GM21390 (cell line): ENCODE data around the gene CHIC1.
"Not testable (repeated sequence)": the region's sequence is repeated elsewhere in the genome, so short reads cannot be mapped to it uniquely, and the experiment has no call there.

Experiments used
- ATAC-seq: cut with Tn5 transposase; IDR thresholded peaks from one replicate; pipeline ENCODE4 v1.9.1; 2021; ENCODE audit not compliant: unreplicated experiment

The CHIC1 gene

GRCh38 chrX:73562984-73563737 is at the start of gene CHIC1:
CHIC1 (plus strand) TSS chrX:73563197; CDS start chrX:73563285, 88 bp downstream.
- peak; percentile 53 for ATAC-seq

- not testable (repeated sequence) for ATAC-seq
Measured at GRCh38 chrX:73522823-73523222, 40.2 kb upstream of the CHIC1 start.

- ATAC-seq, result no peak
Measured at GRCh38 chrX:73524906-73525305, 38.1 kb upstream of the CHIC1 start.

GRCh38 chrX:73525928-73526690 is 36.9 kb upstream of the CHIC1 start:
- ATAC-seq, result no peak

GRCh38 chrX:73531655-73532054 is 31.3 kb upstream of the CHIC1 start:
- not testable (repeated sequence) for ATAC-seq

GRCh38 chrX:73556159-73556558 is 6.8 kb upstream of the CHIC1 start:
- ATAC-seq, result no peak

GRCh38 chrX:73561801-73562200 is 1.2 kb upstream of the CHIC1 start:
- ATAC-seq, result no peak

GRCh38 chrX:73562458-73562857 is 539 bp upstream of the CHIC1 start:
- ATAC-seq, result peak; percentile 15

- peak; percentile 33 for ATAC-seq
Measured at GRCh38 chrX:73563738-73564068, 706 bp downstream of the CHIC1 start.

- ATAC-seq, result no peak
Measured at GRCh38 chrX:73577361-73577760, 14.4 kb downstream of the CHIC1 start.

- no peak for ATAC-seq
Measured at GRCh38 chrX:73581002-73581628, 18.1 kb downstream of the CHIC1 start.

GRCh38 chrX:73597758-73598157 is 34.8 kb downstream of the CHIC1 start:
- ATAC-seq, result not testable (repeated sequence)

- no peak for ATAC-seq
Measured at GRCh38 chrX:73615022-73615421, 52.0 kb downstream of the CHIC1 start.

GRCh38 chrX:73641669-73642068 is 78.7 kb downstream of the CHIC1 start:
- ATAC-seq, result not testable (repeated sequence)

- peak; percentile 39 for ATAC-seq
Measured at GRCh38 chrX:73647212-73647611, 84.2 kb downstream of the CHIC1 start.

GRCh38 chrX:73647632-73648322 is 84.8 kb downstream of the CHIC1 start:
- peak; percentile 65 for ATAC-seq

GRCh38 chrX:73661322-73661721 is 98.3 kb downstream of the CHIC1 start:
- ATAC-seq, result not testable (repeated sequence)

GRCh38 chrX:73668779-73669178 is 105.8 kb downstream of the CHIC1 start:
- no peak for ATAC-seq

GRCh38 chrX:73681408-73681807 is 118.4 kb downstream of the CHIC1 start:
- no peak for ATAC-seq

- no peak for ATAC-seq
Measured at GRCh38 chrX:73683236-73683859, 120.4 kb downstream of the CHIC1 start.

GRCh38 chrX:73707014-73707413 is 144.0 kb downstream of the CHIC1 start:
- not testable (repeated sequence) for ATAC-seq
